Loucy (cell line): ENCODE data around the gene MAP3K19.

Experiments
- H2AFZ ChIP-seq: fragments of 200-600 bp; sonication (generic); 2 replicates; pipeline ENCODE4 v1.6.0; 2016; ENCODE audit warnings: antibody characterized with exemption, mild to moderate bottlenecking, low read length, moderate library complexity
- H3F3A ChIP-seq: fragments of 200-600 bp; 2 replicates; pipeline ENCODE4 v1.6.0; 2016; ENCODE audit warnings: antibody characterized with exemption, low read depth, mild to moderate bottlenecking
- H3K27me3 ChIP-seq: fragments of 200-600 bp; sonication (generic); 2 replicates; pipeline ENCODE4 v1.6.1; 2014; ENCODE audit warnings: low read length, mild to moderate bottlenecking; ENCODE audit not compliant: insufficient read depth, poor library complexity, severe bottlenecking
- H3K36me3 ChIP-seq: fragments of 200-600 bp; sonication (generic); 2 replicates; pipeline ENCODE4 v1.6.1; 2016; ENCODE audit warnings: low read length; ENCODE audit not compliant: insufficient read depth
- H3K4me1 ChIP-seq: fragments of 200-600 bp; sonication (generic); 2 replicates; pipeline ENCODE4 v1.5.1; 2014; ENCODE audit warnings: low read length, mild to moderate bottlenecking; ENCODE audit not compliant: insufficient read depth, poor library complexity, severe bottlenecking
- H3K4me2 ChIP-seq: fragments of 200-600 bp; sonication (generic); 2 replicates; pipeline ENCODE4 v1.6.0; 2014; ENCODE audit warnings: antibody characterized with exemption, low read length, low read depth, mild to moderate bottlenecking; ENCODE audit not compliant: poor library complexity, severe bottlenecking
- H3K4me3 ChIP-seq: fragments of 200-600 bp; sonication (generic); 2 replicates; pipeline ENCODE4 v1.5.1; 2014; ENCODE audit warnings: low read length, mild to moderate bottlenecking, mixed read lengths; ENCODE audit not compliant: poor library complexity, severe bottlenecking
- H3K79me2 ChIP-seq: fragments of 200-600 bp; sonication (generic); 2 replicates; pipeline ENCODE4 v1.6.1; 2014; ENCODE audit warnings: low read length; ENCODE audit not compliant: insufficient read depth
- H3K9ac ChIP-seq: fragments of 200-600 bp; sonication (generic); 2 replicates; pipeline ENCODE4 v1.6.0; 2014; ENCODE audit warnings: mild to moderate bottlenecking, low read depth, low read length, moderate library complexity; ENCODE audit not compliant: poor library complexity, severe bottlenecking
- H3K9me2 ChIP-seq: fragments of 200-600 bp; sonication (generic); replicated peaks from 2 replicates; pipeline ENCODE4 v1.6.1; 2016; ENCODE audit warnings: low read depth, low read length, mixed read lengths
- H3K9me3 ChIP-seq: fragments of 200-600 bp; sonication (generic); 2 replicates; pipeline ENCODE4 v1.6.1; 2014; ENCODE audit warnings: mild to moderate bottlenecking, antibody characterized with exemption, low read length, low read depth; ENCODE audit not compliant: insufficient read depth
- H4K20me1 ChIP-seq: fragments of 200-600 bp; sonication (generic); 2 replicates; pipeline ENCODE4 v1.6.0; 2014; ENCODE audit warnings: antibody characterized with exemption, low read length, mild to moderate bottlenecking; ENCODE audit not compliant: insufficient read depth, poor library complexity, severe bottlenecking
- CTCF ChIP-seq: fragments of 200-600 bp; sonication (generic); conservative IDR thresholded peaks from 2 replicates; pipeline ENCODE4 v1.5.1; 2014; ENCODE audit warnings: mild to moderate bottlenecking, antibody characterized with exemption, low read length
- EZH2phosphoT487 ChIP-seq: fragments of 200-600 bp; IDR thresholded peaks from 2 replicates; pipeline ENCODE4 v1.6.1; 2018; ENCODE audit warnings: antibody characterized with exemption, mild to moderate bottlenecking, moderate library complexity, borderline replicate concordance

MAP3K19 gene

GRCh38 chr2:135021618-135022017, 25.6 kb downstream of the MAP3K19 start:
- Histone ChIP-seq H3K4me1 (no peaks in the 10 kb centered on the region), H3K27me3 (no peaks in the 10 kb centered on the region), H3F3A (no peaks in the 10 kb centered on the region), H4K20me1 (no peaks in the 10 kb centered on the region), H3K9me3 (no peaks in the 10 kb centered on the region), H3K4me3 (no peak overlapping the region), H3K9me2 (no peaks in the 10 kb centered on the region), H3K4me2 (no peak overlapping the region), H3K9ac (no peak overlapping the region), H3K36me3 (no peaks in the 10 kb centered on the region), H2AFZ (no peak overlapping the region), H3K79me2 (no peaks in the 10 kb centered on the region)
- TF ChIP-seq EZH2phosphoT487 (no peak), CTCF (no peak)

GRCh38 chr2:135011633-135012032, 35.6 kb downstream of the MAP3K19 start:
- Histone ChIP-seq H3K79me2 (no peaks in the 10 kb centered on the region), H3K9me3 (no peaks in the 10 kb centered on the region), H3K4me3 (no peak overlapping the region), H3K4me2 (no peak overlapping the region), H4K20me1 (no peaks in the 10 kb centered on the region), H2AFZ (no peak overlapping the region), H3K4me1 (no peaks in the 10 kb centered on the region), H3F3A (no peaks in the 10 kb centered on the region), H3K9me2 (no peaks in the 10 kb centered on the region), H3K9ac (no peak overlapping the region), H3K36me3 (no peaks in the 10 kb centered on the region), H3K27me3 (no peaks in the 10 kb centered on the region)
- TF ChIP-seq EZH2phosphoT487 (no peak), CTCF (no peak)

GRCh38 chr2:135010200-135010942, 36.9 kb downstream of the MAP3K19 start:
- no peaks in the 10 kb centered on the region for H3K27me3 ChIP-seq
- H3K9me2 ChIP-seq = no peaks in the 10 kb centered on the region
- no peak for TF ChIP-seq EZH2phosphoT487
- TF ChIP-seq CTCF = no peak
- H3K4me2 ChIP-seq = no peak overlapping the region
- no peaks in the 10 kb centered on the region for H4K20me1 ChIP-seq
- no peaks in the 10 kb centered on the region for H3K36me3 ChIP-seq
- H3K4me3 ChIP-seq = no peak overlapping the region
- H3F3A ChIP-seq = no peaks in the 10 kb centered on the region
- no peaks in the 10 kb centered on the region for H3K79me2 ChIP-seq
- no peak overlapping the region for H3K9ac ChIP-seq
- H3K9me3 ChIP-seq = no peaks in the 10 kb centered on the region
- H3K4me1 ChIP-seq = no peaks in the 10 kb centered on the region
- H2AFZ ChIP-seq = no peak overlapping the region
